Suprapubic skin (tissue), 4 donors: ENCODE data around the gene CERS3. TPM values are rescaled to one million over a fixed set of nuclear protein-coding genes. Genes with fewer than 3 reads are reported as not detected.
A peak's percentile ranks its signal among the peaks of the same experiment; 100 is the strongest.

Experiments used
- DNase-seq, 2 donors: peaks; one replicate each; pipeline ENCODE4 v3.0.0-alpha.2; 2019; ENCODE audit warnings: low spot score in 2 of 2
- H3K27ac ChIP-seq: fragments of 200-600 bp; sonication (generic); one replicate; pipeline ENCODE4 v1.5.1; 2019
- H3K27me3 ChIP-seq: fragments of 200-600 bp; sonication (generic); one replicate; pipeline ENCODE4 v1.5.1; 2019
- H3K36me3 ChIP-seq: fragments of 200-600 bp; sonication (generic); one replicate; pipeline ENCODE4 v1.5.1; 2019
- H3K4me1 ChIP-seq: fragments of 200-600 bp; sonication (generic); one replicate; pipeline ENCODE4 v1.5.1; 2019
- H3K4me3 ChIP-seq: fragments of 200-600 bp; sonication (generic); one replicate; pipeline ENCODE4 v1.5.1; 2019; ENCODE audit warnings: mild to moderate bottlenecking
- H3K9me3 ChIP-seq: fragments of 200-600 bp; sonication (generic); one replicate; pipeline ENCODE4 v1.5.1; 2019
- CTCF ChIP-seq, 2 donors: fragments of 200-600 bp in 1 of 2; fragments of 450-650 bp in 1 of 2; sonication (generic) in 1 of 2; IDR thresholded peaks; one replicate each; pipeline ENCODE4 v1.5.1; 2016 to 2019; ENCODE audit warnings: antibody characterized with exemption in 2 of 2, mild to moderate bottlenecking in 1 of 2, moderate library complexity in 1 of 2
- EP300 ChIP-seq: sonication (generic); formaldehyde crosslinking; IDR thresholded peaks from one replicate; pipeline ENCODE4 v1.6.1; 2017; ENCODE audit warnings: antibody characterized with exemption
- POLR2A ChIP-seq, 2 donors: fragments of 450-650 bp; IDR thresholded peaks; one replicate each; pipeline ENCODE4 v1.6.1; 2017; ENCODE audit warnings: antibody characterized with exemption in 2 of 2, mild to moderate bottlenecking in 2 of 2, moderate library complexity in 2 of 2
- POLR2AphosphoS5 ChIP-seq, 3 donors: sonication (generic); formaldehyde crosslinking; IDR thresholded peaks; one replicate each; pipeline ENCODE4 v1.6.1; 2017; ENCODE audit warnings: antibody characterized with exemption in 3 of 3
- WGBS: methylation state at CpG from one replicate; pipeline ENCODE4 v1.1.5; 2018; 5-methylcytosine and 5-hydroxymethylcytosine counted together
- total RNA-seq, 4 donors: library from RNA; depleted of rRNA; stranded (reverse); fragments of >200 nt; gene quantifications; one replicate each; pipeline ENCODE4 v1.1.0, GENCODE V29; 2016

Gene CERS3
- total RNA-seq: 100 to 1,000 TPM; 106 to 151 (median 120) TPM

- WGBS: 48% methylated on average over 10 of the region's 10 CpGs
- Histone ChIP-seq H3K27ac (peak within 1 kb of the TSS; percentile 82), H3K4me3 (peak within 1 kb of the TSS; percentile 39), H3K9me3 (no peaks in the 10 kb centered on the region), H3K27me3 (no peaks in the 10 kb centered on the region), H3K36me3 (no peaks in the 10 kb centered on the region), H3K4me1 (peaks cover 32% of the 10 kb centered on the region)
- DNase-seq: no peak
- TF ChIP-seq CTCF (IDR thresholded peaks at IDR 0.05) (no peak), POLR2AphosphoS5 (IDR thresholded peaks at IDR 0.05) (peak in 1 of 3 donors; percentile 14)
Measured at GRCh38 chr15:100528833-100529428, at the start of gene CERS3. CERS3 (minus strand) TSS chr15:100528950; CDS start chr15:100501849, 27,101 bp downstream.

- Histone ChIP-seq H3K4me1 (peaks cover 16% of the 10 kb centered on the region), H3K9me3 (no peaks in the 10 kb centered on the region), H3K27me3 (no peaks in the 10 kb centered on the region), H3K36me3 (peaks cover 16% of the 10 kb centered on the region), H3K27ac (no peak overlapping the region), H3K4me3 (no peak overlapping the region)
- WGBS: 90% methylated on average over 4 of the region's 4 CpGs
- no peak for DNase-seq
- TF ChIP-seq POLR2AphosphoS5 (IDR thresholded peaks at IDR 0.05) (no peak), EP300 (no peak), CTCF (IDR thresholded peaks at IDR 0.05) (no peak), POLR2A (IDR thresholded peaks at IDR 0.05) (no peak)
Measured at GRCh38 chr15:100573526-100573925, 44.8 kb upstream of the CERS3 start.

- TF ChIP-seq CTCF (IDR thresholded peaks at IDR 0.05): peak; percentile 35 to 42
- no peak for TF ChIP-seq EP300
- Histone ChIP-seq H3K27ac (no peak overlapping the region), H3K9me3 (no peaks in the 10 kb centered on the region), H3K27me3 (no peaks in the 10 kb centered on the region), H3K36me3 (peaks cover 16% of the 10 kb centered on the region), H3K4me3 (no peak overlapping the region), H3K4me1 (peaks cover 16% of the 10 kb centered on the region)
- 57% methylated on average over 4 of the region's 4 CpGs for WGBS
- no peak for DNase-seq
Measured at GRCh38 chr15:100572362-100572983, 43.7 kb upstream of the CERS3 start.

- WGBS: 83% methylated on average over 6 of the region's 6 CpGs
- peaks cover 16% of the 10 kb centered on the region for H3K36me3 ChIP-seq
- no peaks in the 10 kb centered on the region for H3K9me3 ChIP-seq
Measured at GRCh38 chr15:100571592-100572167, 42.9 kb upstream of the CERS3 start.

GRCh38 chr15:100570735-100571313 is 42.1 kb upstream of the CERS3 start:
- no peak for DNase-seq
- H3K9me3 ChIP-seq: no peaks in the 10 kb centered on the region
- no peak overlapping the region for H3K27ac ChIP-seq
- peaks cover 16% of the 10 kb centered on the region for H3K36me3 ChIP-seq
- peaks cover 16% of the 10 kb centered on the region for H3K4me1 ChIP-seq
- 81% methylated on average over 4 of the region's 4 CpGs for WGBS
- no peak overlapping the region for H3K4me3 ChIP-seq
- H3K27me3 ChIP-seq: no peaks in the 10 kb centered on the region
- no peak for TF ChIP-seq EP300
- TF ChIP-seq POLR2AphosphoS5 (IDR thresholded peaks at IDR 0.05): no peak
- TF ChIP-seq CTCF (IDR thresholded peaks at IDR 0.05): no peak
- TF ChIP-seq POLR2A (IDR thresholded peaks at IDR 0.05): no peak

More at GRCh38 chr15:100571592-100572167, 42.9 kb upstream of the CERS3 start:
- TF ChIP-seq EP300 (no peak), POLR2AphosphoS5 (IDR thresholded peaks at IDR 0.05) (no peak)
- H3K4me3 ChIP-seq: no peak overlapping the region
- H3K27me3 ChIP-seq: no peaks in the 10 kb centered on the region
- peaks cover 16% of the 10 kb centered on the region for H3K4me1 ChIP-seq
- DNase-seq: no peak
- H3K27ac ChIP-seq: no peak overlapping the region
